Trophoblast cell (in vitro differentiated cells and primary cell): ENCODE results near the gene USP49.

Source experiments
- DNase-seq, 2 donors: peaks; one replicate each; pipeline ENCODE4 v3.0.0-alpha.2; 2016
- H2AFZ ChIP-seq: 2 replicates; pipeline ENCODE4 v1.6.1; 2013; ENCODE audit warnings: low read length, moderate library complexity, mild to moderate bottlenecking; ENCODE audit not compliant: insufficient read depth, poor library complexity
- H2AK5ac ChIP-seq: 2 replicates; pipeline ENCODE4 v1.6.1; 2013; ENCODE audit warnings: mild to moderate bottlenecking, low read length
- H2BK120ac ChIP-seq: 2 replicates; pipeline ENCODE4 v1.6.1; 2013; ENCODE audit warnings: low read length, mild to moderate bottlenecking, moderate library complexity; ENCODE audit not compliant: insufficient read depth, poor library complexity
- H2BK12ac ChIP-seq: 2 replicates; pipeline ENCODE4 v1.6.1; 2013; ENCODE audit warnings: mild to moderate bottlenecking, low read length, moderate library complexity
- H2BK5ac ChIP-seq: 2 replicates; pipeline ENCODE4 v1.6.1; 2013; ENCODE audit warnings: low read length, low read depth, moderate library complexity, mild to moderate bottlenecking; ENCODE audit not compliant: poor library complexity
- H3K14ac ChIP-seq: 2 replicates; pipeline ENCODE4 v1.6.1; 2013; ENCODE audit warnings: mild to moderate bottlenecking, low read length
- H3K18ac ChIP-seq: 2 replicates; pipeline ENCODE4 v1.6.1; 2013; ENCODE audit warnings: mild to moderate bottlenecking, low read length
- H3K23ac ChIP-seq: 2 replicates; pipeline ENCODE4 v1.6.1; 2013; ENCODE audit warnings: low read length
- H3K27ac ChIP-seq: 2 replicates; pipeline ENCODE4 v1.5.1; 2013; ENCODE audit warnings: low read depth, mild to moderate bottlenecking, inconsistent platforms, low read length, moderate library complexity
- H3K27me3 ChIP-seq: 2 replicates; pipeline ENCODE4 v1.6.1; 2013; ENCODE audit warnings: inconsistent platforms, mild to moderate bottlenecking, low read length, moderate library complexity; ENCODE audit not compliant: insufficient read depth
- H3K36me3 ChIP-seq, 2 experiments: 1 replicate in 1 of 2; 2 replicates in 1 of 2; pipeline ENCODE4 v1.6.1; 2013; ENCODE audit warnings: low read length in 2 of 2, mild to moderate bottlenecking in 2 of 2, moderate library complexity in 1 of 2; ENCODE audit not compliant: insufficient read depth in 2 of 2, control insufficient read depth in 1 of 2
- H3K4ac ChIP-seq: 2 replicates; pipeline ENCODE4 v1.6.1; 2013; ENCODE audit warnings: low read depth, mild to moderate bottlenecking, low read length, moderate library complexity
- H3K4me1 ChIP-seq, 2 experiments: 1 replicate in 1 of 2; 2 replicates in 1 of 2; pipeline ENCODE4 v1.6.1; 2013; ENCODE audit warnings: low read length in 2 of 2, mild to moderate bottlenecking in 2 of 2, moderate library complexity in 1 of 2; ENCODE audit not compliant: insufficient read depth in 2 of 2, control insufficient read depth in 1 of 2
- H3K4me2 ChIP-seq: 2 replicates; pipeline ENCODE4 v1.6.1; 2013; ENCODE audit warnings: inconsistent platforms, mild to moderate bottlenecking, low read length, moderate library complexity
- H3K4me3 ChIP-seq: 2 replicates; pipeline ENCODE4 v1.5.1; 2013; ENCODE audit warnings: mild to moderate bottlenecking, low read depth, low read length, inconsistent platforms
- H3K79me1 ChIP-seq: one replicate; pipeline ENCODE4 v1.6.1; 2013; ENCODE audit warnings: low read length
- H3K79me2 ChIP-seq: 2 replicates; pipeline ENCODE4 v1.6.1; 2013; ENCODE audit warnings: low read length, mild to moderate bottlenecking; ENCODE audit not compliant: control insufficient read depth, insufficient read depth, poor library complexity
- H3K9ac ChIP-seq: 2 replicates; pipeline ENCODE4 v1.6.1; 2013; ENCODE audit warnings: mild to moderate bottlenecking, low read length
- H3K9me3 ChIP-seq: 2 replicates; pipeline ENCODE4 v1.6.1; 2013; ENCODE audit warnings: low read depth, mild to moderate bottlenecking, control low read depth, inconsistent platforms, low read length; ENCODE audit not compliant: insufficient read depth
- H4K12ac ChIP-seq: 2 replicates; pipeline ENCODE4 v1.6.1; 2013; ENCODE audit warnings: low read depth, mild to moderate bottlenecking, low read length, moderate library complexity
- H4K8ac ChIP-seq: 2 replicates; pipeline ENCODE4 v1.6.1; 2013; ENCODE audit warnings: low read depth, mild to moderate bottlenecking, low read length, moderate library complexity
- H4K91ac ChIP-seq: one replicate; pipeline ENCODE4 v1.6.1; 2013; ENCODE audit warnings: low read depth, mild to moderate bottlenecking, low read length, moderate library complexity
- WGBS: extraction: QIAGEN DNeasy Blood & Tissue Kit; methylation state at CpG from one replicate; pipeline ENCODE4 v1.1.7; 2013; ENCODE audit warnings: missing lambda C conversion rate; ENCODE audit not compliant: insufficient read length, insufficient coverage; ENCODE audit errors: extremely low coverage; 5-methylcytosine and 5-hydroxymethylcytosine counted together

USP49 gene

DNA sequence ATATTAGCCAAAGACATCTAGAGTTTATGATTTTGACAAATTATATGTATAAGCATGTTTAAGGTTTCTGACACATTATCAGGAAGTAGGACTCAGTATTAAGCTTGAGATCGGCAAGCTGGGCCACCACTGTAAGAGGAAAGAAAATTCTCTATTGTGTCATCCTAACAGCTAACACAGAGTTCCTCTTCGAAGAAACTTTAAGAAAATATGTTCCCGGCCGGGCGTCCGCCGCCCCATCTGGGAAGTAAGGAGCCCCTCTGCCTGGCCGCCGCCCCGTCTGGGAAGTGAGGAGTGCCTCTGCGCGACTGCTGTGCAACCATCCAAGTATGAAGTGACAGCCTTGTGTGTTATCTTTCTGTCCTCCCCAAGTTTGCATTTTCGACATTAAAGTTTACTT, 23.0 kb downstream of the USP49 start:
- Histone ChIP-seq H2BK120ac (no peak overlapping the region), H3K4me2 (no peak overlapping the region), H3K4me1 (no peaks in the 10 kb centered on the region), H2AFZ (no peak overlapping the region), H3K4ac (no peak overlapping the region), H2BK12ac (no peak overlapping the region), H3K27ac (no peak overlapping the region), H3K79me2 (no peaks in the 10 kb centered on the region), H3K9ac (no peak overlapping the region), H4K12ac (no peak overlapping the region), H3K9me3 (no peaks in the 10 kb centered on the region), H3K23ac (no peak overlapping the region), H3K18ac (no peak overlapping the region), H2AK5ac (no peak overlapping the region), H3K36me3 (peaks cover 0 to 3% of the 10 kb centered on the region in 2 experiments), H3K27me3 (no peaks in the 10 kb centered on the region), H3K4me3 (no peak overlapping the region), H3K79me1 (no peaks in the 10 kb centered on the region), H4K91ac (no peak overlapping the region), H4K8ac (no peak overlapping the region), H3K14ac (no peak overlapping the region), H2BK5ac (no peak overlapping the region)
- WGBS: no CpG with 5 or more reads among the region's 13 CpGs
- no peak for DNase-seq

DNA sequence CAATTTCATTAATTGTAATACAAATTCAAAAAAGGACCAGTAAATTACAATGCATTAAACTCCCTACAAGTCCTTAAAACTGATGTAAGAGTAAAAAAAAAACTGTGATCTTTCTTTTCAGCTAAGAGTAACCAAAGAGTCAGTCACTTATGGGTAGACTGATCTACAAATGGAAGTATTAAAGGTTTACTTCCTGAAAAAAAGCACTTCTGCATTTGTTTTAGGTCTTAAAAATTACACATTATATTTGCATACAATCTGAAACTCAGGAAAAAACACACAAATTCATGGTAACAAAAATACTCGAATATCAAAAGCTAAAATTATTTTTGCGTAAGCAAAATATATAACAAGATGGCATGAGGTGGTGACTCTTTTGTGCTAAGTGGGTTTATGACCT, 23.5 kb downstream of the USP49 start:
- no peak for DNase-seq
- Histone ChIP-seq H3K23ac (no peak overlapping the region), H3K79me1 (no peaks in the 10 kb centered on the region), H2AFZ (no peak overlapping the region), H3K14ac (no peak overlapping the region), H3K18ac (no peak overlapping the region), H3K9me3 (no peaks in the 10 kb centered on the region), H3K79me2 (no peaks in the 10 kb centered on the region), H3K27ac (no peak overlapping the region), H4K8ac (no peak overlapping the region), H3K4me1 (no peaks in the 10 kb centered on the region), H3K9ac (no peak overlapping the region), H3K36me3 (peaks cover 0 to 3% of the 10 kb centered on the region in 2 experiments), H4K12ac (no peak overlapping the region), H3K4me3 (no peak overlapping the region), H3K27me3 (no peaks in the 10 kb centered on the region), H4K91ac (no peak overlapping the region), H2BK12ac (no peak overlapping the region), H2BK5ac (no peak overlapping the region), H3K4ac (no peak overlapping the region), H3K4me2 (no peak overlapping the region), H2AK5ac (no peak overlapping the region), H2BK120ac (no peak overlapping the region)
- no CpG with 5 or more reads among the region's 2 CpGs for WGBS

DNA sequence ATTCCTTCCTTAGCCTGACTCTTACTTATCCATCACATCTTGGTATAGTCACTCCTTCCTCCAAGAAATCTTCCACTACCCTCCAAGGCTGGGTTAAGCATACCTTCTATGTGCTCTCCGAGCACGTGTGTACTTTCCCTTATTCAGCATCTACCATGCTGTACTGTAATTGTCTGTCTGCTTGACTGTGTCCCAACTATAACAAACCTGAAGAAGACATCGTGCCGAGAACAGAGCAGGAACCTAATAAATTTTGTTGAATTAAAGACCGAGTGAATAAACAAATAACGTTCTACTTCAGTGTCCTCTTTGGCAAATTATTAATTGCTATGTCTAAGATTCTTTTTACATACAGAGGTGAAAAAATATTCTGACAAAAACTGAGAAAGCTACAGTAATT, 35.8 kb downstream of the USP49 start:
- Histone ChIP-seq H3K23ac (no peak overlapping the region), H4K91ac (no peak overlapping the region), H2BK5ac (no peak overlapping the region), H3K9me3 (no peaks in the 10 kb centered on the region), H3K36me3 (no peaks in the 10 kb centered on the region), H3K27ac (no peak overlapping the region), H2AFZ (no peak overlapping the region), H3K4me3 (no peak overlapping the region), H3K79me2 (no peaks in the 10 kb centered on the region), H2AK5ac (no peak overlapping the region), H3K27me3 (no peaks in the 10 kb centered on the region), H3K14ac (no peak overlapping the region), H3K79me1 (no peaks in the 10 kb centered on the region), H2BK120ac (no peak overlapping the region), H3K4me2 (no peak overlapping the region), H3K18ac (no peak overlapping the region), H3K9ac (no peak overlapping the region), H3K4ac (no peak overlapping the region), H2BK12ac (no peak overlapping the region), H3K4me1 (no peaks in the 10 kb centered on the region), H4K12ac (no peak overlapping the region), H4K8ac (no peak overlapping the region)
- DNase-seq: no peak
- WGBS: no CpG with 5 or more reads among the region's 6 CpGs

- no peak overlapping the region for H4K91ac ChIP-seq
These were observed 36.5 kb downstream of the USP49 start for GRCh38 chr6:41858703-41859102.

More at GRCh38 chr6:41858703-41859102, 36.5 kb downstream of the USP49 start:
- Histone ChIP-seq H3K9me3 (no peaks in the 10 kb centered on the region), H3K4me2 (no peak overlapping the region), H3K79me2 (no peaks in the 10 kb centered on the region), H2BK5ac (no peak overlapping the region), H3K23ac (no peak overlapping the region), H4K12ac (no peak overlapping the region), H3K9ac (no peak overlapping the region), H3K36me3 (no peaks in the 10 kb centered on the region), H3K27me3 (no peaks in the 10 kb centered on the region), H3K4me1 (no peaks in the 10 kb centered on the region), H3K18ac (no peak overlapping the region), H3K14ac (no peak overlapping the region), H2AFZ (no peak overlapping the region), H2BK120ac (no peak overlapping the region), H3K27ac (no peak overlapping the region), H4K8ac (no peak overlapping the region), H2BK12ac (no peak overlapping the region), H2AK5ac (no peak overlapping the region), H3K4ac (no peak overlapping the region), H3K79me1 (no peaks in the 10 kb centered on the region), H3K4me3 (no peak overlapping the region)
- no CpG with 5 or more reads among the region's 2 CpGs for WGBS
- DNase-seq: no peak
